HG03520 (cell line): Measurements from ENCODE around the gene ALOX15.
"Not testable (repeated sequence)": the region's sequence is repeated elsewhere in the genome, so short reads cannot be mapped to it uniquely, and the experiment has no call there.

Source experiments
- ATAC-seq: cut with Tn5 transposase; IDR thresholded peaks from one replicate; pipeline ENCODE4 v1.9.1; 2021; ENCODE audit warnings: mild to moderate bottlenecking, moderate library complexity; ENCODE audit not compliant: unreplicated experiment

ALOX15 gene

GRCh38 chr17:4657678-4658077 is 16.2 kb upstream of the ALOX15 start:
- ATAC-seq, result no peak

- ATAC-seq, result not testable (repeated sequence)
Observed at GRCh38 chr17:4655933-4656332, 14.5 kb upstream of the ALOX15 start.

- no peak for ATAC-seq
Observed at GRCh38 chr17:4652997-4653396, 11.5 kb upstream of the ALOX15 start.

- no peak for ATAC-seq
Observed at GRCh38 chr17:4648741-4649140, 7.3 kb upstream of the ALOX15 start.

GRCh38 chr17:4645642-4646041 is 4.2 kb upstream of the ALOX15 start:
- ATAC-seq, result no peak

GRCh38 chr17:4643676-4644075 is 2.2 kb upstream of the ALOX15 start:
- no peak for ATAC-seq

- ATAC-seq, result no peak
Observed at GRCh38 chr17:4642286-4642685, 808 bp upstream of the ALOX15 start.

GRCh38 chr17:4640569-4641188 is 799 bp downstream of the ALOX15 start:
- ATAC-seq, result not testable (repeated sequence)

- not testable (repeated sequence) for ATAC-seq
Observed at GRCh38 chr17:4639301-4640059, 2.0 kb downstream of the ALOX15 start.

- ATAC-seq, result not testable (repeated sequence)
Observed at GRCh38 chr17:4638766-4639165, 2.7 kb downstream of the ALOX15 start.

GRCh38 chr17:4636474-4637100 is 4.9 kb downstream of the ALOX15 start:
- ATAC-seq, result no peak

- no peak for ATAC-seq
Observed at GRCh38 chr17:4635823-4636375, 5.6 kb downstream of the ALOX15 start.

- no peak for ATAC-seq
Observed at GRCh38 chr17:4634976-4635375, 6.5 kb downstream of the ALOX15 start.

GRCh38 chr17:4633643-4634042 is 7.8 kb downstream of the ALOX15 start:
- ATAC-seq, result no peak

GRCh38 chr17:4632581-4632920 is 8.9 kb downstream of the ALOX15 start:
- no peak for ATAC-seq

GRCh38 chr17:4631836-4632580 is 9.5 kb downstream of the ALOX15 start:
- no peak for ATAC-seq

GRCh38 chr17:4631431-4631830 is 10.0 kb downstream of the ALOX15 start:
- no peak for ATAC-seq

GRCh38 chr17:4626734-4627256 is 14.7 kb downstream of the ALOX15 start:
- ATAC-seq, result no peak

- ATAC-seq, result no peak
Observed at GRCh38 chr17:4625181-4625617, 16.3 kb downstream of the ALOX15 start.

- not testable (repeated sequence) for ATAC-seq
Observed at GRCh38 chr17:4624451-4624911, 17.0 kb downstream of the ALOX15 start.

- no peak for ATAC-seq
Observed at GRCh38 chr17:4623249-4623648, 18.2 kb downstream of the ALOX15 start.
